ENCODE data around the gene LRRC63.

The LRRC63 gene

DNA sequence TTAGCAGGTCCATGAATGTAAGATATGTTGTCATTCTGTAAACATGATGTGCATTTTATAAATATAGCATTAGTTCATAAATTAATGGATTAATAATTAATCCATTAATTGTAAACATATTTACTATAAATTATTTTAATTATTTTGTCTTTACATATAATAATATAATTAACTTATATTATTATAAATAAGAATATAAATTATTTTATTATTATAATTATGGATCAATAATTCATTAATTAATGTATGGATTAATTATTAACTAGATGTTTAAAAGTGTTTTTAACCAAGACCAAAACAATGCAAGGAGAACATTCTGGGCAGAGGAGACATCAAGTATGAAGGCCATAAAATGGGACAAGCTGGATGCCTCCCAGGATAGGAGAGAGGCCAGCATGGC is 103.3 kb downstream of the LRRC63 start:
- DNase-seq (ENCODE audit: insufficient read length) (no peak), FAIRE-seq (no peak)
- no peak for TF ChIP-seq POLR2A (IDR thresholded peaks at IDR 0.05; ENCODE audit: low read depth, low read length)
- no peak for TF ChIP-seq POLR2AphosphoS5 (IDR thresholded peaks at IDR 0.05; ENCODE audit: low read depth, low read length)
- no peak for TF ChIP-seq TAF1 (IDR thresholded peaks at IDR 0.05; ENCODE audit: borderline replicate concordance, low read depth, low read length)

DNA sequence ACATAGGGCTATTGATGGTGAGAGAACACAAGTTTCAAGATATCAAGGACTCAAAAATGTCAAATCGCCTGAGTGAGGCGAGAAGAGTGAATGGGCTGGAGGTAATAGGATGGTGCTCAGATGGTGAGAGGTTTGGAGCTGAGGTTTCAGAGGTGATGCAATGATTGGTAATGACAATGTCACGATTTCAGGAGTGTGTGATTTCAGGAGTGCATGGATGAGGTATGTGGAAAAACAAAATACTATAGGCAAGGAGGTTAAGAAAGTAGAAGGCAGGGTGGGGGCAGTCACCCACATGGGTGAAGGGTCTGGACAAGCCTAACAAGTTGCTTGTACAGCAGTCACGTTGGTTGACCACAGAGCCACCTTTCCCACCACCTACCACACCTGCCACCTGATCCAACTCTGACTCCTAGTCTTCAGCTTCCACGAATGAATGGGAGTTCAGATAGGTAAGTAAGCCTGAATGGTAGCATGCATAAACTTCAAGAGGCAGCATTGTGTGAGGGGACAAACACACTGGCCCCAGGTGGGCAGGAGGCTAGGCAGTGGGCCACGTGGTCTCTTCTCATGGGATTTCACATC is 103.9 kb downstream of the LRRC63 start:
- DNase-seq (ENCODE audit: insufficient read length) = no peak
- peak; percentile 33 for FAIRE-seq
- TF ChIP-seq POLR2A (IDR thresholded peaks at IDR 0.05; ENCODE audit: low read depth, low read length) (no peak), POLR2AphosphoS5 (IDR thresholded peaks at IDR 0.05; ENCODE audit: low read depth, low read length) (no peak), TAF1 (IDR thresholded peaks at IDR 0.05; ENCODE audit: borderline replicate concordance, low read depth, low read length) (no peak)

DNA sequence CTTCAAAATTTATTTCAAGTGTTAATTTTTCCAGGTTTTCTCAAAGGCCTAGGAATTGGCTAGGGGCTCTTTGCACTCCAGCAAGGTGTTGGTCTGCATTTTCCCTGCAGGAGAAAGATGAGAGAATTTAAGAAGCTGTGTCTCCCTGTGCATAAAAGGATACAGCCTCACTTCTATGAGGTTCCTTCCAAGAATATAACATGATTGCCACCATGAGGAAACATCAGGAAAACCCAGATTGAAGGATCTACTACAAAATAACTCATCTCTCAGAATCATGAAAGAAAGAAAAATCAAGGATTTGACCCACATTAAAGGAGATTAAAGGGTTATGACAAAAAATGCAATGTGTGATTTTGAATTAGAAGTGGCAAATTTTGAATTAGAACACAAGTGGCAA is 105.4 kb downstream of the LRRC63 start:
- FAIRE-seq = no peak
- no peak for TF ChIP-seq POLR2AphosphoS5 (IDR thresholded peaks at IDR 0.05; ENCODE audit: low read depth, low read length)
- no peak for TF ChIP-seq TAF1 (IDR thresholded peaks at IDR 0.05; ENCODE audit: borderline replicate concordance, low read depth, low read length)
- no peak for TF ChIP-seq POLR2A (IDR thresholded peaks at IDR 0.05; ENCODE audit: low read depth, low read length)
- DNase-seq (ENCODE audit: insufficient read length) = no peak

DNA sequence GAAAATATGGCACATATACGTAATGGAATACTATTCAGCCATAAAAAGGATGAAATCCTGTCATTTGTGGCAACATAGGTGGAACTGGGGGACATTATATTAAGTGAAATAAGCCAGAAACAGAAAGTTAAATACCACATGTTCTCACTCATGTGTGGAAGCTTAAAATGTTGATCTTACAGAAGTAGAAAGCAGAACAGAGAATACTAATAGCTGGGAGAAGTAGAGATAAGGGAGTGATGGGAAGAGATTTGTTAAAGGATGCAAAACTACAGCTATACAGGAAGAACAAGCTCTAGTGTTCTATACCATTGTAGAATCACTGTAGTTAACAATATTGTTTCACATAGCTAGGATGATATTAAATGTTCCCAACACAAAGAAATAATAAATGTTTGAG is 107.3 kb downstream of the LRRC63 start:
- TF ChIP-seq POLR2A (IDR thresholded peaks at IDR 0.05; ENCODE audit: low read depth, low read length) = no peak
- no peak for TF ChIP-seq TAF1 (IDR thresholded peaks at IDR 0.05; ENCODE audit: borderline replicate concordance, low read depth, low read length)
- TF ChIP-seq POLR2AphosphoS5 (IDR thresholded peaks at IDR 0.05; ENCODE audit: low read depth, low read length) = no peak
- FAIRE-seq (no peak), DNase-seq (ENCODE audit: insufficient read length) (no peak)

DNA sequence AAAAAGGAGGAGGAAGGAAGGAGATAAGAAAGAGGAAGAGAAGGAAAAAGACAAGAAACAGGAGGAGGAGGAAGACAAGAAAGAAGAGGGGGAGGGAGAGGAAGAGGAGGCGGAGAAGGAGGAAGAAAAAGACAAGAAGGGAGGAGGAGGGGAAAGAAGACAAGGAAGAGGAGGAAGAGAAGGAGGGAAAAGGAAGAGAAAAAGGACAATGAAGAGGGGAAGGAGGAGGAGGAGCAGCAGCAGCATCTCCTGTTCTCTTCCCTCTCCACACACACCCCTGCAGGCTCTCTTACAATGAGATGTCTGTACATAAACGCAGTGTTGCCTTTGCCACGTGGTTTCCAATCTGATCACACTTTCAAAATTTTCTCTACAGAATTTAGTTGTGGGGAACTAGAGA is 108.7 kb downstream of the LRRC63 start:
- FAIRE-seq (no peak), DNase-seq (ENCODE audit: insufficient read length) (no peak)
- TF ChIP-seq TAF1 (IDR thresholded peaks at IDR 0.05; ENCODE audit: borderline replicate concordance, low read depth, low read length) (no peak), POLR2A (IDR thresholded peaks at IDR 0.05; ENCODE audit: low read depth, low read length) (no peak), POLR2AphosphoS5 (IDR thresholded peaks at IDR 0.05; ENCODE audit: low read depth, low read length) (no peak)

DNA sequence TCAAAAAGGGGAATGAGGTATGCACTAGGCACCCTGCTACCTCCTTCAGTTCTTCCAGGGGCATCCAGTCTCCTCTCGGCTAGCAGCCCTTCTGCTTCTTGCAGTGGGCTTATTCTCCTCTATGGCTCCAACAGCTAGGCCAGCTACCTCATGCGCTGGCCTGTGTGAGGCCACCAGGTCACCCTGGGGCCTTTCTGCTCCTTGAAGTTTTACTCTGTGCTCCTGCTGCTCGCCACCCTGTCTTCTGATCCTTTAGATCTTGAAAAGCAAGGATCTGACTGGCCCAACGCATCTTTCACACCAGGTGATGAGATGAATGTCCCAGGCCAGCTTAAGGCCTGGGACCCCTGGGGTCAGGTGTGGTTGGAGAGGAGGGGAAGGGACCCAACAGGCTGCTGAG is 109.1 kb downstream of the LRRC63 start:
- no peak for DNase-seq (ENCODE audit: insufficient read length)
- FAIRE-seq = no peak
- TF ChIP-seq POLR2AphosphoS5 (IDR thresholded peaks at IDR 0.05; ENCODE audit: low read depth, low read length) = no peak

DNA sequence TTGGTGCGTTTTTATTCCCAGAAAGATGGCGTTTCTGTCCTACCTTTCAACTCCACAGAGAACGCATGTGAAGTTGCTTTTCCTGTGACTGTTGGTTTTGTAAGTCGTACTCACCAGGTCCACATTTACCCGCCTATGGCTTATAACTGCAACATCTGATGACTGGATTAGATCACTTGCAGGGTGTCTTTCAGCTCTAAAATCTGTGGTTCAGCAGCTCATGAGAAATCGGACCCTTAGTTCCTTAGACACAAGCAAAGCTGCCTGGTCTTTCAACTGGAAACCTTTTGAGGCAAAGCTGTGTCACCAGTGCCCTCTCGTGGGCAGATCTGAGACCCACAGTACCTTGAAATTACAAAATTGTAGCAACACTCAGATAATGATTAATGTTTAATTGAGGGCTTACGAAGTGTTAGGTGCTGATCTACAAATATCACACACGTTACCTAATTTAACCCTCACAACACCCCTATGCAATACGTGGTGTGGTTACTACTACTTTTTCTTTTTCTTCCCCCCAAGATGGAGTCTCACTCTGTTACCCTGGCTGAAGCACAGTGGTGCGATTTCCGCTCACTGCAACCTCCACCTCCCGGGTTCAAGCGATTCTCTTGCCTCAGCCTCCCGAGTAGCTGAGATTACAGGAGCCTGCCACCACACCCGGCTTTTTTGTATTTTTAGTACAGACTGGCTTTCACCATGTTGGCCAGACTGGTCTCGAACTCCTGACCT is 109.9 kb downstream of the LRRC63 start:
- no peak for TF ChIP-seq TAF1 (IDR thresholded peaks at IDR 0.05; ENCODE audit: borderline replicate concordance, low read depth, low read length)
- no peak for TF ChIP-seq POLR2AphosphoS5 (IDR thresholded peaks at IDR 0.05; ENCODE audit: low read depth, low read length)
- no peak for TF ChIP-seq POLR2A (IDR thresholded peaks at IDR 0.05; ENCODE audit: low read depth, low read length)
- DNase-seq (ENCODE audit: insufficient read length) (peak; percentile 41), FAIRE-seq (peak; percentile 82)

DNA sequence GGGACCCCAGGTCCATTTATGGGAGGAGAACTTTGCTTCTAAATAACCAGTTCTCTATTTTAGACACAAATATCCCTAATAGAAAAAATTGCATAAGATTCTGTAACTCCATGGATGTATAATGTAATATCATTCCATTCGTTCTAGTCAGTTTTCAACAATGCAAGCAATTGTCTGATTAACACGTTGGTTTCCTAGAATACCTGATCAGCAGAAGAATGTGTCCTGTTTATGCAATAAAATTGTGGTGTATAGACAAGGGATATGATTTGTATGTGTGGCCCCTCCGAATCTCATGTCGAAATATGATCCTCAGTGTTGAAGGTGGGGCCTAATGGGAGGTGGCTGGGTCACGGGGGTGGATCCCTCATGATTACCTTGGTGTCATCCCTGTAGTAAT is 113.2 kb downstream of the LRRC63 start:
- DNase-seq (ENCODE audit: insufficient read length) (no peak), FAIRE-seq (no peak)
- TF ChIP-seq POLR2A (IDR thresholded peaks at IDR 0.05; ENCODE audit: low read depth, low read length) (no peak), POLR2AphosphoS5 (IDR thresholded peaks at IDR 0.05; ENCODE audit: low read depth, low read length) (no peak), TAF1 (IDR thresholded peaks at IDR 0.05; ENCODE audit: borderline replicate concordance, low read depth, low read length) (no peak)

All from GM12892 (cell line).